T-helper 2 cell (primary cell): Measurements from ENCODE around the gene ABCA3.
"Not testable (repeated sequence)": the region's sequence is repeated elsewhere in the genome, so short reads cannot be mapped to it uniquely, and the experiment has no call there.

ENCODE experiments used
- DNase-seq, 5 experiments: peaks; one replicate each; pipeline versions ENCODE4 v3.0.0 to v3.0.0-alpha.2; 2012 to 2022

The ABCA3 gene

GRCh38 chr16:2278956-2279800 lies 61.4 kb downstream of the ABCA3 start:
- DNase-seq = no peak

- no peak for DNase-seq
These were observed 62.3 kb downstream of the ABCA3 start for GRCh38 chr16:2278272-2278608.

- no peak for DNase-seq
These were observed 62.9 kb downstream of the ABCA3 start for GRCh38 chr16:2277466-2278271.

GRCh38 chr16:2276368-2277195 lies 63.9 kb downstream of the ABCA3 start:
- DNase-seq = no peak

- DNase-seq = no peak
These were observed 64.8 kb downstream of the ABCA3 start for GRCh38 chr16:2275476-2276367.

- DNase-seq = no peak
These were observed 66.6 kb downstream of the ABCA3 start for GRCh38 chr16:2273931-2274330.

- DNase-seq = no peak
These were observed 67.0 kb downstream of the ABCA3 start for GRCh38 chr16:2273484-2273883.

- DNase-seq = no peak
These were observed 68.6 kb downstream of the ABCA3 start for GRCh38 chr16:2271848-2272461.

- DNase-seq = no peak
These were observed 69.7 kb downstream of the ABCA3 start for GRCh38 chr16:2270588-2271470.

- no peak for DNase-seq
These were observed 70.5 kb downstream of the ABCA3 start for GRCh38 chr16:2270070-2270462.

- peak; percentile 92 to 97 (median 95) for DNase-seq
These were observed 72.4 kb downstream of the ABCA3 start, which contains the start of gene RNPS1 for GRCh38 chr16:2267913-2268666. Gene RNPS1 (minus strand): TSS chr16:2268126. CDS start chr16:2264643, 3,483 bp downstream.

GRCh38 chr16:2267505-2267912 lies 73.0 kb downstream of the ABCA3 start:
- DNase-seq = peak in 1 of 5 experiments; percentile 3

GRCh38 chr16:2266887-2267286 lies 73.6 kb downstream of the ABCA3 start:
- peak in 2 of 5 experiments; percentile 7 to 43 for DNase-seq

- not testable (repeated sequence) for DNase-seq
These were observed 77.5 kb downstream of the ABCA3 start for GRCh38 chr16:2263026-2263425.

- DNase-seq = no peak
These were observed 80.3 kb downstream of the ABCA3 start for GRCh38 chr16:2260250-2260649.

GRCh38 chr16:2258530-2258929 lies 82.0 kb downstream of the ABCA3 start:
- DNase-seq = not testable (repeated sequence)

GRCh38 chr16:2257726-2258125 lies 82.8 kb downstream of the ABCA3 start:
- no peak for DNase-seq

GRCh38 chr16:2256531-2257140 lies 83.9 kb downstream of the ABCA3 start:
- DNase-seq = no peak

GRCh38 chr16:2253293-2253692 lies 87.2 kb downstream of the ABCA3 start:
- no peak for DNase-seq
